Mesenchymal stem cell (in vitro differentiated cells and primary cell): Measurements from ENCODE around the gene TSPYL6.

ENCODE experiments used
- DNase-seq: peaks from one replicate; pipeline ENCODE4 v3.0.0-alpha.2; 2013
- H2AFZ ChIP-seq: one replicate; pipeline ENCODE4 v1.6.1; 2013; ENCODE audit warnings: low read depth, mild to moderate bottlenecking, control low read depth, inconsistent platforms, low read length, moderate library complexity
- H2AK5ac ChIP-seq: 2 replicates; pipeline ENCODE4 v1.6.1; 2013; ENCODE audit warnings: low read length, moderate library complexity, mild to moderate bottlenecking, inconsistent platforms; ENCODE audit not compliant: severe bottlenecking
- H2BK120ac ChIP-seq: one replicate; pipeline ENCODE4 v1.6.1; 2013; ENCODE audit warnings: low read depth, mild to moderate bottlenecking, inconsistent platforms, low read length, moderate library complexity
- H2BK12ac ChIP-seq, 2 experiments: one replicate each; pipeline ENCODE4 v1.6.1; 2013; ENCODE audit warnings: inconsistent platforms in 2 of 2, low read length in 2 of 2, mild to moderate bottlenecking in 2 of 2, moderate library complexity in 2 of 2, control low read depth in 1 of 2
- H2BK15ac ChIP-seq: one replicate; pipeline ENCODE4 v1.6.1; 2013; ENCODE audit warnings: mild to moderate bottlenecking, low read depth, inconsistent platforms; ENCODE audit not compliant: poor library complexity, severe bottlenecking
- H2BK5ac ChIP-seq: 2 replicates; pipeline ENCODE4 v1.6.1; 2013; ENCODE audit warnings: low read depth, mild to moderate bottlenecking, low read length, control low read depth, inconsistent platforms; ENCODE audit not compliant: poor library complexity, severe bottlenecking
- H3K14ac ChIP-seq, 2 experiments: one replicate each; pipeline ENCODE4 v1.6.1; 2013; ENCODE audit warnings: inconsistent platforms in 2 of 2, low read length in 2 of 2, control low read depth in 1 of 2, mild to moderate bottlenecking in 1 of 2, moderate library complexity in 1 of 2
- H3K18ac ChIP-seq, 2 experiments: one replicate each; pipeline ENCODE4 v1.6.1; 2013; ENCODE audit warnings: inconsistent platforms in 2 of 2, low read length in 2 of 2, control low read depth in 1 of 2, low read depth in 1 of 2, mild to moderate bottlenecking in 1 of 2
- H3K23ac ChIP-seq, 2 experiments: one replicate each; pipeline ENCODE4 v1.6.1; 2013; ENCODE audit warnings: inconsistent platforms in 2 of 2, low read length in 2 of 2, mild to moderate bottlenecking in 2 of 2, moderate library complexity in 2 of 2, control low read depth in 1 of 2
- H3K27ac ChIP-seq: 2 replicates; pipeline ENCODE4 v1.5.1; 2013; ENCODE audit warnings: mild to moderate bottlenecking, moderate library complexity, low read length, control low read depth, inconsistent platforms; ENCODE audit not compliant: poor library complexity, severe bottlenecking
- H3K27me3 ChIP-seq, 2 experiments: 2 replicates each; pipeline versions ENCODE4 v1.6.1 to v1.7.0; 2013; ENCODE audit warnings: low read length in 2 of 2, mild to moderate bottlenecking in 2 of 2, moderate library complexity in 2 of 2, control low read depth in 1 of 2, inconsistent platforms in 1 of 2; ENCODE audit not compliant: control insufficient read depth in 1 of 2, insufficient read depth in 1 of 2
- H3K36me3 ChIP-seq, 2 experiments: 2 replicates each; pipeline versions ENCODE4 v1.6.1 to v1.7.0; 2013; ENCODE audit warnings: low read length in 2 of 2, control low read depth in 1 of 2, inconsistent platforms in 1 of 2, low read depth in 1 of 2, mild to moderate bottlenecking in 1 of 2; ENCODE audit not compliant: insufficient read depth in 2 of 2, control insufficient read depth in 1 of 2
- H3K4ac ChIP-seq, 2 experiments: one replicate each; pipeline ENCODE4 v1.6.1; 2013; ENCODE audit warnings: inconsistent platforms in 2 of 2, low read length in 2 of 2, mild to moderate bottlenecking in 2 of 2, moderate library complexity in 2 of 2, control low read depth in 1 of 2, low read depth in 1 of 2
- H3K4me1 ChIP-seq: 2 replicates; pipeline ENCODE4 v1.6.1; 2013; ENCODE audit warnings: low read depth, low read length, control low read depth; ENCODE audit not compliant: control insufficient read depth, insufficient read depth
- H3K4me2 ChIP-seq: 2 replicates; pipeline ENCODE4 v1.6.1; 2013; ENCODE audit warnings: low read length, mild to moderate bottlenecking, inconsistent platforms; ENCODE audit not compliant: poor library complexity, severe bottlenecking
- H3K4me3 ChIP-seq, 2 experiments: 2 replicates each; pipeline versions ENCODE4 v1.5.1 to v1.7.0; 2013; ENCODE audit warnings: low read length in 2 of 2, mild to moderate bottlenecking in 2 of 2, control low read depth in 1 of 2, low read depth in 1 of 2; ENCODE audit not compliant: insufficient read depth in 1 of 2
- H3K79me1 ChIP-seq: replicated peaks from 2 replicates; pipeline ENCODE4 v1.6.1; 2013; ENCODE audit warnings: mild to moderate bottlenecking, control low read depth, low read length, inconsistent platforms; ENCODE audit not compliant: poor library complexity, severe bottlenecking
- H3K9ac ChIP-seq: 2 replicates; pipeline ENCODE4 v1.7.0; 2013; ENCODE audit warnings: mild to moderate bottlenecking, low read length, moderate library complexity
- H3K9me3 ChIP-seq: 2 replicates; pipeline ENCODE4 v1.7.0; 2013; ENCODE audit warnings: mild to moderate bottlenecking, low read length; ENCODE audit not compliant: control insufficient read depth
- H4K8ac ChIP-seq: one replicate; pipeline ENCODE4 v1.6.1; 2013; ENCODE audit warnings: inconsistent platforms, mild to moderate bottlenecking, low read length, moderate library complexity
- H4K91ac ChIP-seq: one replicate; pipeline ENCODE4 v1.6.1; 2013; ENCODE audit warnings: mild to moderate bottlenecking, low read length, inconsistent platforms
- WGBS: methylation state at CpG from one replicate; pipeline ENCODE4 v1.1.7; 2013; ENCODE audit warnings: mixed read lengths; 5-methylcytosine and 5-hydroxymethylcytosine counted together

TSPYL6 gene

DNA sequence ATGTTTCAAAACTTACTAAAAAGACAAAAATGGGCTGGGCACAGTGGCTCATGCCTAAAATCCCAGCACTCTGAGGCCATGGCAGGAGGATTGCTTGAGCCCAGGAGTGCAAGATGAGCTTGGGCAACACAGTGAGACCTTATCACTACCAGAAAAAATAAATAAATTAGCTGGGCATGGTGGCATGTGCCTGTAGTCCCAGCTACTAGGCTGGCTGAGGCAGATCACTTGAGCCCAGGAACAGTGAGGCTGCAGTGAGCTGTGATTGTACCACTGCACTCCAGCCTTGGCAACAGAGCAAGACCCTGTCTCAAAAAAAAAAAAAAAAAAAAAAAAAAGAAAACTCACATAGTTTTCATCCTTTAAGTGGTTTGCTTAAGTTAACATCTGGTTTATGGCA lies 6.4 kb downstream of the TSPYL6 start:
- H3K18ac ChIP-seq: no peak overlapping the region

DNA sequence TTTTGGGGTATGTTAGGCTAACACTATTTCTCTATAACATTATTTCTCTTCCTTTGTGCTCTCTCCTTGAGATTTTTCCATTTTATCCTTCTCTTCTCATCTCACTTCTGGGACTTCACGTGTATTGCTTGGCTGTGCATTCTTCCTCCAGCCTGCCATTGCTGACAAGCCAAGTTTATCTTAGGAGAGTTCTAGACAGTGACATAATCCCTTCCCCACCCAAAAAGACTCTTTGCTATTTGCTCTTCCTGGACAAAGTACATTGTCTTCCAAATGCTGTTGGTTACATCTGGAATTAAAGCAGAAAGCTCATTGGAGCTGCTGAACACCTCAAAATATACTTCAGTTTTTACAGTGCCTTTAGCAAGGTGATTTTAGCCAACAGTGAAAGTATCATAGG lies 8.9 kb downstream of the TSPYL6 start:
- no peaks in the 10 kb centered on the region for H3K79me1 ChIP-seq
- no peak overlapping the region for H2BK120ac ChIP-seq
- H3K14ac ChIP-seq: no peak overlapping the region
- no peak overlapping the region for H2AK5ac ChIP-seq
- H3K23ac ChIP-seq: no peak overlapping the region
- no peak overlapping the region for H2AFZ ChIP-seq
- no peaks in the 10 kb centered on the region for H3K27me3 ChIP-seq
- H3K4me3 ChIP-seq: no peak overlapping the region
- WGBS: 38% methylated on average over 1 of the region's 1 CpG
- H3K9ac ChIP-seq: no peak overlapping the region
- DNase-seq: no peak
- no peak overlapping the region for H2BK12ac ChIP-seq
- H4K91ac ChIP-seq: no peak overlapping the region
- no peak overlapping the region for H4K8ac ChIP-seq
- no peaks in the 10 kb centered on the region for H3K36me3 ChIP-seq
- no peak overlapping the region for H3K4ac ChIP-seq
- H3K4me2 ChIP-seq: no peak overlapping the region
- no peak overlapping the region for H3K18ac ChIP-seq
- H2BK5ac ChIP-seq: no peak overlapping the region
- peaks cover 2% of the 10 kb centered on the region for H3K9me3 ChIP-seq
- no peak overlapping the region for H3K27ac ChIP-seq
- H2BK15ac ChIP-seq: no peak overlapping the region
- no peaks in the 10 kb centered on the region for H3K4me1 ChIP-seq

More for the DNA sequence above, 6.4 kb downstream of the TSPYL6 start:
- no peak for DNase-seq
- Histone ChIP-seq H2BK5ac (no peak overlapping the region), H3K27me3 (no peaks in the 10 kb centered on the region), H3K4me3 (no peak overlapping the region), H4K8ac (no peak overlapping the region), H3K9ac (no peak overlapping the region), H3K79me1 (no peaks in the 10 kb centered on the region), H2AK5ac (no peak overlapping the region), H2AFZ (no peak overlapping the region), H3K27ac (no peak overlapping the region), H2BK15ac (no peak overlapping the region), H3K9me3 (peaks cover 2% of the 10 kb centered on the region), H3K4ac (no peak overlapping the region), H2BK12ac (no peak overlapping the region), H3K14ac (no peak overlapping the region), H4K91ac (no peak overlapping the region), H3K36me3 (no peaks in the 10 kb centered on the region), H2BK120ac (no peak overlapping the region), H3K4me1 (no peaks in the 10 kb centered on the region), H3K23ac (no peak overlapping the region), H3K4me2 (no peak overlapping the region)

DNA sequence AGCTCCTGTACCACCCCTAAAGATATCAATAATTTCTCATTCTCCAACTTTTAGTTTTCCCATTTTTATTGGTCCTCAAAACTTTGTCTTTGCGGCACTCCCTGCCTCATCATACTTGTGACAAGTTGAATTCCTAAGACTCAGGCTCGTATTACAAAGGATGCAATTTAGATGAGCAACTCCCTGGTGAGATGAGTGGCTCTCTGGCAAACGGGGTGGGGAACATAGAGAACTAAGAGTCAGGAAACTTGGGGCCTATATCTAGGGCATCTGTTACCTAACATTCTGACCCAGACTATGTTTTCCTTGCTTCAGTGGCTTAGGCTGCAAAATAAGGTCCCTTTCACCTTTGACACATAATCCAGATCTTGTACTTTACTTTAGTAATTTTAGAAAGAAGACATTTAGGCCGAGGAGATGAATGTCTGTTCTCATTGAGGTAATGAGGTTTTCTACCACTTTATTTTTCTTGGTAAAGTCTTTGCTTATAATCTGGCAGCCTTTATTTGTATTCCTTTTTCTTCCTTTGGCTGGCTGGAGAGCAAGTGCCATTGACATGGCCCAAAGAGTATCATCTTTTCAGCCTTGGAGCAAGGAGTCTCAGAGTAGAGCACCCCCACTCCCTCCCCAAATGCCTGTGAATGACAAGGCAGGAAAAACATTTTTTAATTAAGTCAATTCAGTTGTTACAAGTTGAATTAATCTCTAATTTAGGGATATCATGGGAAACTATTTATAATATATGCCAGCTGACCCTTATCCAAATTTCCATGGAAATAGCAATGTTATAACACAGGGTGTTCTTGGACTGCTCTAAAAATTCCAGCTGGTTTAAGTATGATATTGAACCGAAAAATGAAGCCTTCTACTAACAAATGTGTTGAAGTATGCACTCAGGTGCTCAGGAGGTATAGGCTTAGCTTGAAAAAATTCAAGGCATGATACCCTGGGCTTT lies 15.2 kb downstream of the TSPYL6 start:
- H2BK12ac ChIP-seq: no peak overlapping the region

DNA sequence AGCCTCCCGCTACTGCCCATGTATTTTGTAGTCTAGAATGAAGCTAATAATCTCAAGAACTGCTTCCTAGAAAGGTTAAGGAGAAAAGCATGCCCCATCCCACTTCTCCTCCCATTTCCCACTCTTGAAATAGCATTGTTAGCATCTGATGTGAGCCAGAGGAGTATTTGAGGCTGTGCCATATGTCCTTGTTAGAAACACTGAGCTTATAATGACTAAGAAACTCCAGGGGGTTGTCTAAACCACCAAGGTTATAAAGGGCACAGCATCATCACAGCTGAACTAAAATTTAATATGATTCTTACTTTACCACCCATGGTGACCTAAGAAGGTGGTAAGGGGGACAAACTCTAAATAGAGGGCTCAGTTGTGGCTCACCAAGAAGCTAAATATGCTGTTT lies 16.6 kb downstream of the TSPYL6 start:
- Histone ChIP-seq H3K4me2 (no peak overlapping the region), H2AK5ac (no peak overlapping the region), H3K4me3 (no peak overlapping the region), H3K9ac (peak overlapping the region; percentile 72), H2BK12ac (no peak overlapping the region), H2BK120ac (no peak overlapping the region), H4K8ac (no peak overlapping the region), H3K79me1 (no peaks in the 10 kb centered on the region), H3K9me3 (no peaks in the 10 kb centered on the region), H2AFZ (no peak overlapping the region), H3K23ac (no peak overlapping the region), H3K4ac (no peak overlapping the region), H3K4me1 (peaks cover 2% of the 10 kb centered on the region), H3K18ac (peak overlapping the region in 1 of 2 experiments; percentile 0), H3K36me3 (no peaks in the 10 kb centered on the region), H3K27me3 (no peaks in the 10 kb centered on the region), H3K14ac (no peak overlapping the region), H2BK5ac (no peak overlapping the region), H4K91ac (no peak overlapping the region), H2BK15ac (no peak overlapping the region), H3K27ac (peak overlapping the region; percentile 65)
- WGBS: no CpG with 5 or more reads among the region's 1 CpG
- peak; percentile 63 for DNase-seq

More for the DNA sequence above, 15.2 kb downstream of the TSPYL6 start:
- no peak overlapping the region for H2BK120ac ChIP-seq
- DNase-seq: peak; percentile 19
- 37% methylated on average over 4 of the region's 5 CpGs for WGBS
- H3K9me3 ChIP-seq: no peaks in the 10 kb centered on the region
- H4K91ac ChIP-seq: no peak overlapping the region
- H3K79me1 ChIP-seq: no peaks in the 10 kb centered on the region
- no peak overlapping the region for H3K23ac ChIP-seq
- H2AK5ac ChIP-seq: no peak overlapping the region
- H2BK5ac ChIP-seq: no peak overlapping the region
- no peak overlapping the region for H3K27ac ChIP-seq
- H4K8ac ChIP-seq: no peak overlapping the region
- no peaks in the 10 kb centered on the region for H3K36me3 ChIP-seq
- no peaks in the 10 kb centered on the region for H3K27me3 ChIP-seq
- H2BK15ac ChIP-seq: no peak overlapping the region
- peaks cover 2% of the 10 kb centered on the region for H3K4me1 ChIP-seq
- H3K14ac ChIP-seq: no peak overlapping the region
- H3K9ac ChIP-seq: peak overlapping the region; percentile 72
- no peak overlapping the region for H3K4me2 ChIP-seq
- no peak overlapping the region for H3K18ac ChIP-seq
- H2AFZ ChIP-seq: no peak overlapping the region
- H3K4ac ChIP-seq: no peak overlapping the region
- peak overlapping the region in 1 of 2 experiments; percentile 42 for H3K4me3 ChIP-seq
